ENCODE results near the gene NUDT5.
A peak's percentile ranks its signal among the peaks of the same experiment; 100 is the strongest.

The NUDT5 gene

GRCh38 chr10:12193193-12193592 lies 2.5 kb downstream of the NUDT5 start:
- no peak for TF ChIP-seq CTCF (IDR thresholded peaks at IDR 0.05; ENCODE audit: low read depth, low read length, missing control alignments)
- Histone ChIP-seq H3K27me3 (replicated peaks) (no peaks in the 10 kb centered on the region), H3K36me3 (replicated peaks) (no peaks in the 10 kb centered on the region), H3K27ac (no peak overlapping the region), H3K4me3 (ENCODE audit: low read depth, low read length) (no peak overlapping the region)
- in situ Hi-C loops (cut with HindIII; ENCODE audit: low pct_ligation_motif_present, low sequenced_read_pairs) = no loop called here
- no peak for DNase-seq

- in situ Hi-C loops (cut with HindIII; ENCODE audit: low pct_ligation_motif_present, low sequenced_read_pairs) = no loop called here
- TF ChIP-seq CTCF (IDR thresholded peaks at IDR 0.05; ENCODE audit: low read depth, low read length, missing control alignments) = no peak
- no peak for DNase-seq
- H3K27ac ChIP-seq = peak overlapping the region; percentile 10
- no peak overlapping the region for H3K4me3 ChIP-seq (ENCODE audit: low read depth, low read length)
- H3K36me3 ChIP-seq (replicated peaks) = peaks cover 3% of the 10 kb centered on the region
- no peaks in the 10 kb centered on the region for H3K27me3 ChIP-seq (replicated peaks)
These were observed 4.0 kb downstream of the NUDT5 start for GRCh38 chr10:12191715-12192114.

GRCh38 chr10:12189426-12189825 lies 6.3 kb downstream of the NUDT5 start:
- Histone ChIP-seq H3K36me3 (replicated peaks) (peaks cover 18% of the 10 kb centered on the region), H3K27me3 (replicated peaks) (no peaks in the 10 kb centered on the region), H3K27ac (no peak overlapping the region), H3K4me3 (ENCODE audit: low read depth, low read length) (no peak overlapping the region)
- no peak for DNase-seq
- in situ Hi-C loops (cut with HindIII; ENCODE audit: low pct_ligation_motif_present, low sequenced_read_pairs) = no loop called here
- TF ChIP-seq CTCF (IDR thresholded peaks at IDR 0.05; ENCODE audit: low read depth, low read length, missing control alignments) = no peak

GRCh38 chr10:12188656-12189055 lies 7.0 kb downstream of the NUDT5 start:
- Histone ChIP-seq H3K36me3 (replicated peaks) (peaks cover 18% of the 10 kb centered on the region), H3K4me3 (ENCODE audit: low read depth, low read length) (no peak overlapping the region), H3K27me3 (replicated peaks) (no peaks in the 10 kb centered on the region), H3K27ac (no peak overlapping the region)
- TF ChIP-seq CTCF (IDR thresholded peaks at IDR 0.05; ENCODE audit: low read depth, low read length, missing control alignments) = no peak
- no peak for DNase-seq
- in situ Hi-C loops (cut with HindIII; ENCODE audit: low pct_ligation_motif_present, low sequenced_read_pairs) = no loop called here

GRCh38 chr10:12187321-12187905 lies 8.3 kb downstream of the NUDT5 start:
- H3K36me3 ChIP-seq (replicated peaks) = peaks cover 25% of the 10 kb centered on the region
- no peaks in the 10 kb centered on the region for H3K27me3 ChIP-seq (replicated peaks)
- TF ChIP-seq CTCF (IDR thresholded peaks at IDR 0.05; ENCODE audit: low read depth, low read length, missing control alignments) = no peak
- H3K4me3 ChIP-seq (ENCODE audit: low read depth, low read length) = no peak overlapping the region
- no peak overlapping the region for H3K27ac ChIP-seq
- in situ Hi-C loops (cut with HindIII; ENCODE audit: low pct_ligation_motif_present, low sequenced_read_pairs) = no loop called here
- DNase-seq = no peak

- no peak for DNase-seq
- no peak for TF ChIP-seq CTCF (IDR thresholded peaks at IDR 0.05; ENCODE audit: low read depth, low read length, missing control alignments)
These were observed 9.4 kb downstream of the NUDT5 start for GRCh38 chr10:12186323-12186722.

More at GRCh38 chr10:12186323-12186722, 9.4 kb downstream of the NUDT5 start:
- H3K4me3 ChIP-seq (ENCODE audit: low read depth, low read length) = no peak overlapping the region
- in situ Hi-C loops (cut with HindIII; ENCODE audit: low pct_ligation_motif_present, low sequenced_read_pairs) = no loop called here
- peaks cover 25% of the 10 kb centered on the region for H3K36me3 ChIP-seq (replicated peaks)
- H3K27ac ChIP-seq = no peak overlapping the region
- no peaks in the 10 kb centered on the region for H3K27me3 ChIP-seq (replicated peaks)

Measured in brain microvascular endothelial cell (primary cell).